ENCODE results near the gene ATP6V0E1. TPM values are rescaled to one million over a fixed set of nuclear protein-coding genes. Genes with fewer than 3 reads are reported as not detected.

The ATP6V0E1 gene
- total and polyA plus RNA-seq, 2 donors: 118 to 324 TPM

- no peak overlapping the region for H3K27ac ChIP-seq (ENCODE audit: low read depth)
- no peak for DNase-seq (ENCODE audit: extremely low spot score)
- WGBS: 86% methylated on average over 3 of the region's 3 CpGs
- no peaks in the 10 kb centered on the region for H3K36me3 ChIP-seq (ENCODE audit: insufficient read depth)
- no peaks in the 10 kb centered on the region for H3K4me1 ChIP-seq (ENCODE audit: insufficient read depth)
- no peak overlapping the region for H3K4me3 ChIP-seq (ENCODE audit: low read depth, low read length)
Observed at GRCh38 chr5:172949426-172949825, 34.1 kb upstream of the ATP6V0E1 start.

DNA sequence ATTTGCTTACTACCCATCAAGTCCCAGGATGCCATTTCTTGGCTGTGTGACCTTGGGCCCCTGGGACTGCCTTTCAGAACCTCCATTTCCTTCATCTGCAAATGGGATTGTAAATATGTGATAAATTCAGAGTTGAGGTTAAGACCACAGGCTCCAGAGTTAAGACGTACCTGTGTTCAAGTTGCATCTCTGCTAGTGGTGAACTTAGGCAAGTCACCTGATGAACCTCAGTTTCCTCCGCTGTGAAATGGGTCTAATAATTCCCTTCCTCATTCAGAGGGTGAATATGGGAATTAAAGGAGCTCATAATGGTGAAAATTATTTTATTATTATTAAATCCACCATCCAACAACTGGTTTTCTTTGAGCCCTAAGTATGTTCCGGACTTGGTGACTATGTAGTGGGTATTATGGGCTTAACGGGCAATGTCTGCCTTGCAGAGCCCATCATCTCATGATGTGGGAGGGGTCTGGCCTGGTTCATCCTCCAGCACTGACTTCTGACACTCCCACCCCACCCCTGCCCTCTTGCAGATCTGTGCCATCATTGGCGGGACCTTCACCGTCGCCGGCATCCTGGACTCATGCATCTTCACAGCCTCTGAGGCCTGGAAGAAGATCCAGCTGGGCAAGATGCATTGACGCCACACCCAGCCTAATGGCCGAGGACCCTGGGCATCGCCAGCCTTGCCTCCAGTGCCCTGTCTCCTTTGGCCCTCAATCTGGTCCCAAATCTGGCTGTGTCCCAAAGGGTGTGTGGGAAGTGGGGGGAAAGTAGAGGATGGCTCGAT, 33.2 kb upstream of the ATP6V0E1 start:
- Histone ChIP-seq H3K27ac (ENCODE audit: low read depth) (no peak overlapping the region), H3K36me3 (ENCODE audit: insufficient read depth) (no peaks in the 10 kb centered on the region)
- 95% methylated on average over 12 of the region's 12 CpGs for WGBS

GRCh38 chr5:172951371-172952033, 32.1 kb upstream of the ATP6V0E1 start:
- no peaks in the 10 kb centered on the region for H3K4me1 ChIP-seq (ENCODE audit: insufficient read depth)
- H3K36me3 ChIP-seq (ENCODE audit: insufficient read depth): no peaks in the 10 kb centered on the region
- no peak for DNase-seq (ENCODE audit: extremely low spot score)
- WGBS: 82% methylated on average over 11 of the region's 11 CpGs
- no peak overlapping the region for H3K4me3 ChIP-seq (ENCODE audit: low read depth, low read length)
- no peak overlapping the region for H3K27ac ChIP-seq (ENCODE audit: low read depth)

More for the DNA sequence above, 33.2 kb upstream of the ATP6V0E1 start:
- no peaks in the 10 kb centered on the region for H3K4me1 ChIP-seq (ENCODE audit: insufficient read depth)
- H3K4me3 ChIP-seq (ENCODE audit: low read depth, low read length): no peak overlapping the region
- DNase-seq (ENCODE audit: extremely low spot score): no peak

GRCh38 chr5:172952034-172952511, 31.5 kb upstream of the ATP6V0E1 start:
- Histone ChIP-seq H3K36me3 (ENCODE audit: insufficient read depth) (no peaks in the 10 kb centered on the region), H3K4me3 (ENCODE audit: low read depth, low read length) (no peak overlapping the region), H3K4me1 (ENCODE audit: insufficient read depth) (no peaks in the 10 kb centered on the region), H3K27ac (ENCODE audit: low read depth) (no peak overlapping the region)
- 53% methylated on average over 4 of the region's 4 CpGs for WGBS
- no peak for DNase-seq (ENCODE audit: extremely low spot score)

- Histone ChIP-seq H3K4me1 (ENCODE audit: insufficient read depth) (no peaks in the 10 kb centered on the region), H3K4me3 (ENCODE audit: low read depth, low read length) (no peak overlapping the region), H3K36me3 (ENCODE audit: insufficient read depth) (no peaks in the 10 kb centered on the region), H3K27ac (ENCODE audit: low read depth) (no peak overlapping the region)
- DNase-seq (ENCODE audit: extremely low spot score): no peak
- 57% methylated on average over 15 of the region's 15 CpGs for WGBS
Observed at GRCh38 chr5:172953776-172954675, 29.5 kb upstream of the ATP6V0E1 start.

DNA sequence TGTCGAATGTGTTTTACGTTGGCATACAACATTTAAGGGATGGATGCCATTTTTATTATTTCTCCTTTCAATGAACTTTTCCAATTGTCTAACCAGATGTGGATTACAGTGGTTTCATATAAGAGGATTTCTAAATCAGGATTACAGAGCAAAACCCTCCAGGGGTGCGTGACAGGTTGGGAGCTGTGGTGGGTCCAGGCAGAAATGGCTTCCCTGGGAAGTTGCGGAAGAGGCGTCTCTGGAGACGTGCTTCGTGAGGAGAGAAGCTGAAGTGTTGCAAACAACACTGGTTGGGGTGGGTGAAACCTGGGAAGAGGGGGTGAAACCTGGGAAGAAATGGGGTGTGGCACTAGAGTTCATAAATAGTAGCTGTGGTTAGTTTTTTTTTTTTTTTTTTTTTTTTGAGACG, 28.8 kb upstream of the ATP6V0E1 start:
- 77% methylated on average over 8 of the region's 8 CpGs for WGBS
- DNase-seq (ENCODE audit: extremely low spot score): no peak
- H3K4me1 ChIP-seq (ENCODE audit: insufficient read depth): no peaks in the 10 kb centered on the region
- H3K27ac ChIP-seq (ENCODE audit: low read depth): no peak overlapping the region
- no peak overlapping the region for H3K4me3 ChIP-seq (ENCODE audit: low read depth, low read length)
- H3K36me3 ChIP-seq (ENCODE audit: insufficient read depth): no peaks in the 10 kb centered on the region

- no peak overlapping the region for H3K4me3 ChIP-seq (ENCODE audit: low read depth, low read length)
- WGBS: 34% methylated on average over 3 of the region's 3 CpGs
- H3K4me1 ChIP-seq (ENCODE audit: insufficient read depth): peaks cover 2% of the 10 kb centered on the region
- no peak for DNase-seq (ENCODE audit: extremely low spot score)
- H3K27ac ChIP-seq (ENCODE audit: low read depth): no peak overlapping the region
- no peaks in the 10 kb centered on the region for H3K36me3 ChIP-seq (ENCODE audit: insufficient read depth)
Observed at GRCh38 chr5:172956228-172956627, 27.3 kb upstream of the ATP6V0E1 start.

- no peaks in the 10 kb centered on the region for H3K36me3 ChIP-seq (ENCODE audit: insufficient read depth)
- 73% methylated on average over 4 of the region's 4 CpGs for WGBS
- DNase-seq (ENCODE audit: extremely low spot score): no peak
- H3K4me3 ChIP-seq (ENCODE audit: low read depth, low read length): no peak overlapping the region
- H3K27ac ChIP-seq (ENCODE audit: low read depth): no peak overlapping the region
- H3K4me1 ChIP-seq (ENCODE audit: insufficient read depth): peaks cover 2% of the 10 kb centered on the region
Observed at GRCh38 chr5:172956936-172957335, 26.6 kb upstream of the ATP6V0E1 start.

- no peak overlapping the region for H3K27ac ChIP-seq (ENCODE audit: low read depth)
- H3K4me1 ChIP-seq (ENCODE audit: insufficient read depth): peaks cover 2% of the 10 kb centered on the region
- 61% methylated on average over 5 of the region's 5 CpGs for WGBS
- H3K4me3 ChIP-seq (ENCODE audit: low read depth, low read length): no peak overlapping the region
- no peak for DNase-seq (ENCODE audit: extremely low spot score)
- H3K36me3 ChIP-seq (ENCODE audit: insufficient read depth): no peaks in the 10 kb centered on the region
Observed at GRCh38 chr5:172957458-172957857, 26.1 kb upstream of the ATP6V0E1 start.

- Histone ChIP-seq H3K36me3 (ENCODE audit: insufficient read depth) (no peaks in the 10 kb centered on the region), H3K4me1 (ENCODE audit: insufficient read depth) (peaks cover 2% of the 10 kb centered on the region), H3K4me3 (ENCODE audit: low read depth, low read length) (peak overlapping the region; percentile 75), H3K27ac (ENCODE audit: low read depth) (peak overlapping the region; percentile 63)
- 2% methylated on average over 54 of the region's 54 CpGs for WGBS
- DNase-seq (ENCODE audit: extremely low spot score): no peak
Observed at GRCh38 chr5:172958331-172959046, 25.1 kb upstream of the ATP6V0E1 start.

GRCh38 chr5:172959824-172960799, 23.5 kb upstream of the ATP6V0E1 start:
- no peaks in the 10 kb centered on the region for H3K36me3 ChIP-seq (ENCODE audit: insufficient read depth)
- no peak for DNase-seq (ENCODE audit: extremely low spot score)
- H3K4me1 ChIP-seq (ENCODE audit: insufficient read depth): peaks cover 2% of the 10 kb centered on the region
- H3K27ac ChIP-seq (ENCODE audit: low read depth): no peak overlapping the region
- peak overlapping the region; percentile 75 for H3K4me3 ChIP-seq (ENCODE audit: low read depth, low read length)
- 12% methylated on average over 28 of the region's 28 CpGs for WGBS

DNA sequence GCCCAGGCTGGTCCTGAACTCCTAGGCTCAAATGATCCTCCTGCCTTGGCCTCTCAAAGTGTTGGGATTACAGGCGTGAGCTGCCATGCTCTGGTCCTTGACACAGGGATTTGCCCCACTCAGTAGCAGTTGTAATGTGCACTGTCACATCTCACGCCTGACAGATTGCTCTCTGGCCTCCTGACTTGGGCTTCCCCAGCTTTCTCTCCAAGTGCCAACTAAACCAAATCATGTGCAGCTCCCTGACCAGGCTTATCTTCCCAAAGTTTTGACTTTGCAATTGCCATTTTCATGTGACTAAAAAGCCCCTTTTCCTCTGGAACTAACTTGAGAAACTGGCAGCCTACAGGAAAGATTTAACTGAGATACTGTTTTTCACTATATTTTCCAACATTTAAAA, 13.7 kb upstream of the ATP6V0E1 start:
- Histone ChIP-seq H3K4me3 (ENCODE audit: low read depth, low read length) (no peak overlapping the region), H3K27ac (ENCODE audit: low read depth) (no peak overlapping the region), H3K4me1 (ENCODE audit: insufficient read depth) (no peaks in the 10 kb centered on the region), H3K36me3 (ENCODE audit: insufficient read depth) (peaks cover 2% of the 10 kb centered on the region)
- WGBS: 91% methylated on average over 2 of the region's 2 CpGs
- DNase-seq (ENCODE audit: extremely low spot score): no peak

Measured in urinary bladder (tissue), 4 donors.